Colonic mucosa (tissue), 4 donors: ENCODE results near the gene TNK2. TPM values are rescaled to one million over a fixed set of nuclear protein-coding genes. Genes with fewer than 3 reads are reported as not detected.

Experiments
- DNase-seq: peaks from one replicate; pipeline ENCODE4 v3.0.0-alpha.2; 2020
- H3K27ac ChIP-seq: fragments of 200-600 bp; one replicate; pipeline ENCODE4 v1.8.0; 2021
- H3K27me3 ChIP-seq: fragments of 200-600 bp; one replicate; pipeline ENCODE4 v1.8.0; 2021
- H3K36me3 ChIP-seq: fragments of 200-600 bp; one replicate; pipeline ENCODE4 v1.8.0; 2021
- H3K4me1 ChIP-seq: fragments of 200-600 bp; one replicate; pipeline ENCODE4 v1.8.0; 2021; ENCODE audit warnings: mild to moderate bottlenecking
- H3K4me3 ChIP-seq: fragments of 200-600 bp; one replicate; pipeline ENCODE4 v1.8.0; 2021
- H3K9ac ChIP-seq, 2 donors: one replicate each; pipeline ENCODE4 v1.7.0; 2013; ENCODE audit warnings: control low read depth in 2 of 2, low read depth in 2 of 2, low read length in 2 of 2
- H3K9me3 ChIP-seq: fragments of 200-600 bp; one replicate; pipeline ENCODE4 v1.8.0; 2021
- intact Hi-C: fragments of 100-400 bp; cut with DNase I; formaldehyde crosslinking; loops from one replicate; pipeline ENCODE4 v1.14.1; 2022
- total RNA-seq, 2 donors: library from RNA; stranded (reverse); fragmentation: NEBNext Ultra II Directional in 1 of 2; extraction: Animal tissue kit (Norgen Biotek cat#: 25700) in 1 of 2; gene quantifications; one replicate each; pipeline ENCODE4 v1.2.1, GENCODE V29; 2021
- TF ChIP-seq, protein P1 (sequence below): fragments of 200-600 bp; IDR thresholded peaks from one replicate; pipeline ENCODE4 v1.8.0; 2022; ENCODE audit warnings: antibody characterized with exemption, mild to moderate bottlenecking
- donor health status: healthy.
- donor health status: DM: no; HTN: no; CAD: no.
- donor health status: DM: no; HTN: no; CAD: no.

The TNK2 gene
- total RNA-seq, 2 donors from 2014 or later: 23.8 to 28.5 TPM

DNA sequence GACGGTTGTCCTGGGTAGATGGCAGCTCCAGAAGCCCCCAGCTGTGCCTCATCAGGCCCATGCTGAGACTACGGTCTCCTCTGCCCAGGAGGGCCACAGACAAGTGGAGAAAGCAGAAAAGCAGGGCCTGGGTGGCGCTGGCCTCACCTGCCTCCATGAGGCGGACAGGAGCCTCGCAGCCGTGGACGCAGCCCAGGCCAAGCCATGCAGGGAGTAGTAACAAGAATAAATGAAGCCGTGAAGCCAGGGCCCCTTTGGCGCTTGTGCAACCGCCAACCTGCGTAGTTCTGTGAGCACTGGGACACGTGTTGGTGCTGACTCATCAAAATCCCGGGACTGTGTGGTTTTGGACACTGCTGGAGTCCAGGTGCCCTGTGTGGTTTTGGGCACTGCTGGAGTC is 84.4 kb downstream of the TNK2 start:
- no peak overlapping the region for H3K27ac ChIP-seq
- H3K36me3 ChIP-seq: no peaks in the 10 kb centered on the region
- H3K9me3 ChIP-seq: no peaks in the 10 kb centered on the region
- peak overlapping the region in 1 of 2 donors; percentile 51 for H3K9ac ChIP-seq
- peaks cover 4% of the 10 kb centered on the region for H3K4me1 ChIP-seq
- intact Hi-C loops: no loop called here
- no peak for DNase-seq
- no peaks in the 10 kb centered on the region for H3K27me3 ChIP-seq
- no peak overlapping the region for H3K4me3 ChIP-seq
- TF ChIP-seq, protein P1, sequence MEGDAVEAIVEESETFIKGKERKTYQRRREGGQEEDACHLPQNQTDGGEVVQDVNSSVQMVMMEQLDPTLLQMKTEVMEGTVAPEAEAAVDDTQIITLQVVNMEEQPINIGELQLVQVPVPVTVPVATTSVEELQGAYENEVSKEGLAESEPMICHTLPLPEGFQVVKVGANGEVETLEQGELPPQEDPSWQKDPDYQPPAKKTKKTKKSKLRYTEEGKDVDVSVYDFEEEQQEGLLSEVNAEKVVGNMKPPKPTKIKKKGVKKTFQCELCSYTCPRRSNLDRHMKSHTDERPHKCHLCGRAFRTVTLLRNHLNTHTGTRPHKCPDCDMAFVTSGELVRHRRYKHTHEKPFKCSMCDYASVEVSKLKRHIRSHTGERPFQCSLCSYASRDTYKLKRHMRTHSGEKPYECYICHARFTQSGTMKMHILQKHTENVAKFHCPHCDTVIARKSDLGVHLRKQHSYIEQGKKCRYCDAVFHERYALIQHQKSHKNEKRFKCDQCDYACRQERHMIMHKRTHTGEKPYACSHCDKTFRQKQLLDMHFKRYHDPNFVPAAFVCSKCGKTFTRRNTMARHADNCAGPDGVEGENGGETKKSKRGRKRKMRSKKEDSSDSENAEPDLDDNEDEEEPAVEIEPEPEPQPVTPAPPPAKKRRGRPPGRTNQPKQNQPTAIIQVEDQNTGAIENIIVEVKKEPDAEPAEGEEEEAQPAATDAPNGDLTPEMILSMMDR: no peak

DNA sequence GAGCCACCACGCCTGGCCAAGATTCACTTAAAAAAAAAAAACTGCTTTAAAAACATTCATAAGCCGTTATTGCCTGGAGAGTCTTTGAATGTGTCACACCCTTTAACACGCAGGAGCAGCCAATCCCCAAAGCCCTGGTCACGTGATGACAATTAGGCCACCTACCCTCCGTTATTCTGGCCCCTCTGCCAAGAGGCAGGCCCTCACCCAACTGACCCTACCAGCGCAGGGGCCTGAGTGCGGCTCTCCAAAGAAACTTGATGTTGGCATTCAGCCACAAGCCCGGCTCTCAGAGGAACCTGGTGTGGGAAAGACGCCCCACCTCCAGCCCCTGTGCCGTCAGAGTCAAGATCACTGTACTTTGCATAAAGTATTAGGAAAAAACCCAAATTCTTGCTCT is 85.1 kb downstream of the TNK2 start:
- TF ChIP-seq, protein P1: no peak
- intact Hi-C loops: no loop called here
- Histone ChIP-seq H3K4me3 (no peak overlapping the region), H3K9me3 (no peaks in the 10 kb centered on the region), H3K4me1 (peaks cover 4% of the 10 kb centered on the region), H3K36me3 (no peaks in the 10 kb centered on the region), H3K9ac (peak overlapping the region in 1 of 2 donors; percentile 51), H3K27ac (no peak overlapping the region), H3K27me3 (no peaks in the 10 kb centered on the region)
- peak; percentile 71 for DNase-seq

DNA sequence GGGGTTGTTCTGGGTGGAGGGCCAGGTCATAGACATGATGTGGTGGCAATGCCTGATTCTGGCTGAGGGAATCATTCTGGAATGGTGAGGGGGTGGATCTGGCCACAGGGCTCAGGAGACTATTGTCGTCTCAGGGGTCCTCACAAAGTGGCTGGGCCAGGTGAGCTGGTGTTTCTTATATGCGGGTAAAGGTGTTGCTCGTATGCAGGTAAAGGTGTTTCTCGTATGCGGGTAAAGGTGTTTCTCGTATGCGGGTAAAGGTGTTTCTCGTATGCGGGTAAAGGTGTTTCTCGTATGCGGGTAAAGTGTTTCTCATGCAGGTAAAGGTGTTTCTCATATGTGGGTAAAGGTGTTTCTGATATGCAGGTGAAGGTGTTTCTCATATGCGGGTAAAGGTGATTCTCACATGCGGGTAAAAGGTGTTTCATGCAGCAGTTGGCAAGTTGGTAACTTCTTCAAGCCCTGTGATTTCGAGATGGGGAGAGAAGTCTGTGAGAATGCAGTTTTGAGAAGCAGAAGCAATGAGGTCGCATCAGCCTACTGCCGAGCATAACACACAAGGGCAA is 86.1 kb downstream of the TNK2 start:
- Histone ChIP-seq H3K9ac (no peak overlapping the region), H3K27me3 (no peaks in the 10 kb centered on the region), H3K36me3 (no peaks in the 10 kb centered on the region), H3K27ac (no peak overlapping the region), H3K9me3 (no peaks in the 10 kb centered on the region), H3K4me1 (peaks cover 4% of the 10 kb centered on the region), H3K4me3 (no peak overlapping the region)
- no peak for DNase-seq
- TF ChIP-seq, protein P1: no peak
- intact Hi-C loops: no loop called here

DNA sequence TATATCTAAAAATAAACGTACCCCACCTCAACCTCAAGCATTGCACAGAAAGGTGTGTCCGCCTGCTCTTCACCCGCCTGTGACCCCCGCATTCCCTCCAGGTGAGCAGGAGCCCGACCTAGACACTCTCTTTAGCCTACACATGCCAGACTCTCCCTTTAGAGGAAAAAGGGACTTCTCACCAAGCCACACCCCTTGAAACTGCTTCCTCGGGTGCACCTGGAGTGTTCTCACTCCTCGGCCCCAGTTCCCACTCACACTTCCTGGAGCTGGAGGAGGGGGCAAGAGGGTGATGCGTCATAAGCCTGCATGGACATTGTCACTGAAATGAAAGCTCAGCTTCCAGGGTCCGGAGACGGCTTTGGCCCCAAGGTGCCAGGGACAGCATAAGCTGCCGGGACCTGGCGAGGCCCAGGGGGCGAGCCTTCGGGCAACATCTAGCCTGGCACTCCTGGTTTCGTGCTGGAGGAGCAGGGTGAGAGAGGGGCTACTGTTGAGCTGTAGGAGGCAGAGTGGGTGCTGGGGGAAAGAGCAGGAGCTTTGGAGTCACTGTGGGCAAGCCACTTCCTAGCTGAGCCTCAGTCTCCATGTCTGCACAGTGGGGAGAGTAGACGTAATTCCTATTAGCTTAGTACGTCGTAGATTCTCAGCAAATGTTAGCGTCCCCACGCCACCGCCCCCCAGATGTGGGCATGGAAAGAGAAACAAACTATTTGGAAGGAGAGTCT is 86.8 kb downstream of the TNK2 start:
- no peak for DNase-seq
- TF ChIP-seq, protein P1: no peak
- Histone ChIP-seq H3K4me1 (peaks cover 4% of the 10 kb centered on the region), H3K36me3 (no peaks in the 10 kb centered on the region), H3K27me3 (no peaks in the 10 kb centered on the region), H3K4me3 (no peak overlapping the region), H3K9ac (no peak overlapping the region), H3K27ac (no peak overlapping the region), H3K9me3 (no peaks in the 10 kb centered on the region)
- intact Hi-C loops: no loop called here

DNA sequence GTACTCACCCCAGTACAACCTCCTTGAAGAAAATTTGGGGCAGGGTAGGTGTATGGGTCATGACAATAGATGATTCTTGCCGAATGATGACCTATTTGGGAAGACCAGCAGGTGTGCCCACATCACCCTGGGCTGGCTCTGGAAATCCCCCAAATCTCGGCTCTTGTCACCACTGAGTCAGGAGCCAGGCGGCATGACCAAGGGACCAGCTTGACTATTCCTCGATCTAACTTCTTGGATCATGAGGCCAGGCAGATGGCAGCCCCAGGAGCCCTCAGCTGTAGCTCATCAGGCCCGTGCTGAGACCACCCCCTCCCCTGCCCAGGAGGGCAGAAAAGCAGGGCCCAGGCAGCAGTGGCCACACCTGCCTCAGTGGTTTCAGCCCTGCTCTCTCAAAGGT is 87.5 kb downstream of the TNK2 start:
- H3K9me3 ChIP-seq: no peaks in the 10 kb centered on the region
- peaks cover 4% of the 10 kb centered on the region for H3K4me1 ChIP-seq
- no peaks in the 10 kb centered on the region for H3K27me3 ChIP-seq
- no peak overlapping the region for H3K4me3 ChIP-seq
- DNase-seq: no peak
- no peak overlapping the region for H3K9ac ChIP-seq
- intact Hi-C loops: no loop called here
- TF ChIP-seq, protein P1: no peak
- no peak overlapping the region for H3K27ac ChIP-seq
- no peaks in the 10 kb centered on the region for H3K36me3 ChIP-seq
